Natural killer cell (primary cell): ENCODE measurements around the gene MTPN. TPM values are rescaled to one million over a fixed set of nuclear protein-coding genes. Genes with fewer than 3 reads are reported as not detected.

Experiments
- ATAC-seq, 3 donors: fragments of 150-1000 bp in 2 of 3; fragments of 200-7000 bp in 1 of 3; cut with Tn5 transposase; 1 replicate in 1 of 3; 2 replicates in 2 of 3; pipeline ENCODE4 v1.10.0; 2021; ENCODE audit warnings: mild to moderate bottlenecking in 2 of 3, moderate library complexity in 2 of 3
- DNase-seq, 2 donors: peaks; one replicate each; pipeline versions ENCODE4 v3.0.0 to v3.0.0-alpha.2; 2013 to 2021; ENCODE audit warnings: mixed read lengths in 1 of 2
- H3K27ac ChIP-seq: one replicate; pipeline ENCODE4 v1.5.1; 2013; ENCODE audit warnings: mild to moderate bottlenecking, low read length
- H3K27me3 ChIP-seq: one replicate; pipeline ENCODE4 v1.6.1; 2013; ENCODE audit warnings: low read length; ENCODE audit not compliant: control insufficient read depth, insufficient read depth
- H3K36me3 ChIP-seq: one replicate; pipeline ENCODE4 v1.6.1; 2013; ENCODE audit warnings: low read length; ENCODE audit not compliant: control insufficient read depth, insufficient read depth
- H3K4me1 ChIP-seq: one replicate; pipeline ENCODE4 v1.6.1; 2013; ENCODE audit warnings: low read length; ENCODE audit not compliant: control insufficient read depth, insufficient read depth
- H3K4me3 ChIP-seq: one replicate; pipeline ENCODE4 v1.5.1; 2013; ENCODE audit warnings: low read length
- H3K9me3 ChIP-seq: one replicate; pipeline ENCODE4 v1.6.1; 2013; ENCODE audit warnings: low read length; ENCODE audit not compliant: control insufficient read depth, insufficient read depth
- H3K27ac Mint-ChIP-seq, 2 donors: one replicate each; pipeline ENCODE4 v1.8.0; 2022; ENCODE audit warnings: mild to moderate bottlenecking in 2 of 2, mixed read lengths in 2 of 2, moderate library complexity in 1 of 2
- H3K27me3 Mint-ChIP-seq, 2 donors: one replicate each; pipeline ENCODE4 v1.8.0; 2022; ENCODE audit warnings: low read depth in 2 of 2, mixed read lengths in 2 of 2
- H3K36me3 Mint-ChIP-seq: one replicate; pipeline ENCODE4 v1.8.0; 2022; ENCODE audit warnings: mixed read lengths
- H3K4me1 Mint-ChIP-seq, 2 donors: one replicate each; pipeline ENCODE4 v1.8.0; 2022; ENCODE audit warnings: mixed read lengths in 2 of 2
- H3K4me3 Mint-ChIP-seq: one replicate; pipeline ENCODE4 v1.8.0; 2022; ENCODE audit warnings: mild to moderate bottlenecking, moderate library complexity, mixed read lengths
- H3K9me3 Mint-ChIP-seq, 2 donors: one replicate each; pipeline ENCODE4 v1.8.0; 2022; ENCODE audit warnings: mixed read lengths in 2 of 2
- CTCF ChIP-seq: fragments of 200-600 bp; IDR thresholded peaks from one replicate; pipeline ENCODE4 v1.8.0; 2022; ENCODE audit warnings: antibody characterized with exemption
- WGBS: methylation state at CpG from one replicate; pipeline ENCODE4 v1.1.7; 2013; ENCODE audit warnings: missing lambda C conversion rate; ENCODE audit not compliant: insufficient coverage; 5-methylcytosine and 5-hydroxymethylcytosine counted together
- intact Hi-C: fragments of 100-400 bp; cut with micrococcal nuclease; formaldehyde crosslinking; loops from one replicate; pipeline ENCODE4 v1.14.2; 2022
- total RNA-seq, 4 donors: library from RNA; stranded (reverse); fragments of 120-200 nt in 1 of 4; gene quantifications; one replicate each; pipeline versions ENCODE4 v1.2.3 to v1.2.4, GENCODE V29; 2013 to 2022

Gene MTPN
- total RNA-seq, 3 donors from 2014 or later (not counting 1 experiment from before 2014, with no cell fraction given): 161 to 170 (median 165) TPM

GRCh38 chr7:135920478-135920877 is 56.7 kb downstream of the MTPN start:
- TF ChIP-seq CTCF: no peak
- Histone ChIP-seq H3K4me3 (no peak overlapping the region), H3K27me3 (no peaks in the 10 kb centered on the region), H3K36me3 (no peaks in the 10 kb centered on the region), H3K4me1 (peaks cover 2% of the 10 kb centered on the region), H3K27ac (no peak overlapping the region), H3K9me3 (no peaks in the 10 kb centered on the region)
- H3K36me3 Mint-ChIP-seq: no peaks in the 10 kb centered on the region
- intact Hi-C loops: no loop called here
- 30% methylated on average over 6 of the region's 7 CpGs for WGBS
- H3K27ac Mint-ChIP-seq: no peak overlapping the region
- peaks cover 25 to 26% of the 10 kb centered on the region in 2 donors for H3K4me1 Mint-ChIP-seq
- no peaks in the 10 kb centered on the region for H3K9me3 Mint-ChIP-seq
- ATAC-seq: no peak
- H3K4me3 Mint-ChIP-seq: no peak overlapping the region
- H3K27me3 Mint-ChIP-seq: peaks cover 6 to 13% of the 10 kb centered on the region in 2 donors
- DNase-seq: no peak

- intact Hi-C loops: no loop called here
- no peak for TF ChIP-seq CTCF
- Histone ChIP-seq H3K36me3 (no peaks in the 10 kb centered on the region), H3K27me3 (no peaks in the 10 kb centered on the region), H3K4me1 (peaks cover 2% of the 10 kb centered on the region), H3K27ac (no peak overlapping the region), H3K4me3 (no peak overlapping the region), H3K9me3 (no peaks in the 10 kb centered on the region)
- H3K36me3 Mint-ChIP-seq: no peaks in the 10 kb centered on the region
- H3K27me3 Mint-ChIP-seq: peaks cover 11 to 19% of the 10 kb centered on the region in 2 donors
- 90% methylated on average over 9 of the region's 10 CpGs for WGBS
- no peaks in the 10 kb centered on the region for H3K9me3 Mint-ChIP-seq
- H3K4me3 Mint-ChIP-seq: no peak overlapping the region
- H3K27ac Mint-ChIP-seq: no peak overlapping the region
- DNase-seq (no peak), ATAC-seq (no peak)
- H3K4me1 Mint-ChIP-seq: peaks cover 20 to 22% of the 10 kb centered on the region in 2 donors
These were observed 57.9 kb downstream of the MTPN start for GRCh38 chr7:135919071-135919841.

- Histone ChIP-seq H3K9me3 (no peaks in the 10 kb centered on the region), H3K36me3 (no peaks in the 10 kb centered on the region), H3K4me1 (peaks cover 2% of the 10 kb centered on the region), H3K4me3 (no peak overlapping the region), H3K27me3 (no peaks in the 10 kb centered on the region), H3K27ac (no peak overlapping the region)
- no peak overlapping the region for H3K27ac Mint-ChIP-seq
- no peaks in the 10 kb centered on the region for H3K9me3 Mint-ChIP-seq
- 56% methylated on average over 5 of the region's 5 CpGs for WGBS
- intact Hi-C loops: no loop called here
- TF ChIP-seq CTCF: no peak
- H3K4me1 Mint-ChIP-seq: peaks cover 14 to 16% of the 10 kb centered on the region in 2 donors
- H3K36me3 Mint-ChIP-seq: no peaks in the 10 kb centered on the region
- H3K4me3 Mint-ChIP-seq: no peak overlapping the region
- no peak for DNase-seq
- H3K27me3 Mint-ChIP-seq: peaks cover 18 to 29% of the 10 kb centered on the region in 2 donors
- ATAC-seq: no peak
These were observed 59.0 kb downstream of the MTPN start for GRCh38 chr7:135918134-135918533.

GRCh38 chr7:135917721-135918120 is 59.4 kb downstream of the MTPN start:
- Histone ChIP-seq H3K4me1 (peaks cover 2% of the 10 kb centered on the region), H3K9me3 (no peaks in the 10 kb centered on the region), H3K27me3 (no peaks in the 10 kb centered on the region), H3K4me3 (no peak overlapping the region), H3K36me3 (no peaks in the 10 kb centered on the region), H3K27ac (no peak overlapping the region)
- Mint-ChIP-seq H3K4me3 (no peak overlapping the region), H3K9me3 (no peaks in the 10 kb centered on the region), H3K27ac (no peak overlapping the region), H3K36me3 (no peaks in the 10 kb centered on the region), H3K27me3 (peaks cover 18 to 29% of the 10 kb centered on the region in 2 donors), H3K4me1 (peaks cover 14 to 16% of the 10 kb centered on the region in 2 donors)
- no peak for ATAC-seq
- no peak for DNase-seq
- TF ChIP-seq CTCF: no peak
- WGBS: 36% methylated on average over 3 of the region's 7 CpGs
- intact Hi-C loops: no loop called here
